B cell (primary cell): Measurements from ENCODE around the gene NFIB.

Source experiments
- CTCF ChIP-seq: fragments of 200-600 bp; IDR thresholded peaks from one replicate; pipeline ENCODE4 v1.8.0; 2022; ENCODE audit warnings: antibody characterized with exemption, mild to moderate bottlenecking
- EZH2 ChIP-seq: IDR thresholded peaks from 2 replicates; pipeline ENCODE4 v1.6.1; 2012; ENCODE audit warnings: borderline replicate concordance, low read depth, mild to moderate bottlenecking, moderate library complexity, low read length; ENCODE audit not compliant: insufficient read depth, poor library complexity, severe bottlenecking

DNA sequence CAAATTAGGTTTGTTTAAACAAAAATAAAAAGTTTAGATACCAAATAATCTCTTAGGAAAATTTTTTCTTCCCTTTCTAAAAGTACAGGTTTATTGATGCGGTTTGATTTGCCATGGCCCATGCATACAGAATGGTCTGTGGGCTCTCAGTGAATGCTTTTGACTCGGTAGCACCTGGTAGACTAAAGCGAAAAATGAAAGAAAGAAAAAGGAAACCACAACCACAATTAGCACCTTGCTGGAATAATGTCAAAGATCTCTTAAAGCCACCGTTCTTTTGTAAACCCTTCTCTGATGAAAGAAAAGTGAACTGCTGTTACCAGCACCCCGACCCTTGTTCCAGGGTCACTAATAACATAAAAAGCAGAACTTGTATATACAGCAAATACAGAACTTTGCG is 157.9 kb downstream of the NFIB start:
- TF ChIP-seq CTCF (no peak), EZH2 (no peak)
